ENCODE results near the gene OR2T35.

- TF ChIP-seq EZH2 (IDR thresholded peaks at IDR 0.05; ENCODE audit: insufficient read depth, poor library complexity, severe bottlenecking) (no peak), EZH2phosphoT487 (IDR thresholded peaks at IDR 0.05; ENCODE audit: insufficient read depth, low read depth) (no peak)
Measured at GRCh38 chr1:248611883-248612414, 33.1 kb downstream of the OR2T35 start.

All from GM23248 (cell line).